WTC11 (cell line): ENCODE results near the gene CDKN1C. TPM values are rescaled to one million over a fixed set of nuclear protein-coding genes. Genes with fewer than 3 reads are reported as not detected.

Experiments
- ATAC-seq: fragments of 200-7000 bp; cut with Tn5 transposase; 2 replicates; pipeline ENCODE4 v1.10.0; 2021; ENCODE audit warnings: mild to moderate bottlenecking, moderate library complexity
- CTCF ChIA-PET: fragments of 300-600 bp; sonication (Branson Sonifier 250); formaldehyde crosslinking; loops from one replicate; lab custom pipeline; 2021; ENCODE audit warnings: antibody characterized with exemption; lab: Charles Lee
- POLR2A ChIA-PET: fragments of 350-600 bp; sonication (Branson Sonifier 250); formaldehyde crosslinking; loops from one replicate; lab custom pipeline; 2021; ENCODE audit warnings: antibody characterized with exemption; lab: Charles Lee
- DNase-seq: peaks from one replicate; pipeline ENCODE4 v3.0.0; 2021; ENCODE audit warnings: low spot score
- H3K27ac Mint-ChIP-seq: 2 replicates; pipeline ENCODE4 v1.8.0; 2021; ENCODE audit warnings: mixed read lengths
- H3K27me3 Mint-ChIP-seq: 2 replicates; pipeline ENCODE4 v1.8.0; 2021; ENCODE audit warnings: low read depth, mild to moderate bottlenecking, moderate library complexity, mixed read lengths
- H3K36me3 Mint-ChIP-seq: 2 replicates; pipeline ENCODE4 v1.8.0; 2021; ENCODE audit warnings: mixed read lengths
- H3K4me1 Mint-ChIP-seq: 2 replicates; pipeline ENCODE4 v1.8.0; 2022; ENCODE audit warnings: mixed read lengths
- H3K4me3 Mint-ChIP-seq: 2 replicates; pipeline ENCODE4 v1.8.0; 2021; ENCODE audit warnings: mild to moderate bottlenecking, moderate library complexity, mixed read lengths
- H3K9me3 Mint-ChIP-seq: 2 replicates; pipeline ENCODE4 v1.8.0; 2021; ENCODE audit warnings: mixed read lengths
- AFF4 ChIP-seq: sonication (generic); formaldehyde crosslinking; IDR thresholded peaks from 2 replicates; pipeline ENCODE4 v1.8.1; 2023; ENCODE audit warnings: mild to moderate bottlenecking, missing genetic modification reagents, borderline replicate concordance
- ATF1 ChIP-seq: sonication (generic); formaldehyde crosslinking; IDR thresholded peaks from 2 replicates; pipeline ENCODE4 v1.8.1; 2023; ENCODE audit warnings: mild to moderate bottlenecking, moderate library complexity, missing genetic modification reagents
- ATF6 ChIP-seq: sonication (generic); formaldehyde crosslinking; IDR thresholded peaks from 2 replicates; pipeline ENCODE4 v1.8.1; 2023; ENCODE audit warnings: mild to moderate bottlenecking, missing genetic modification reagents
- ESRRA ChIP-seq: sonication (generic); formaldehyde crosslinking; IDR thresholded peaks from 2 replicates; pipeline ENCODE4 v1.8.1; 2022; ENCODE audit warnings: mild to moderate bottlenecking, missing genetic modification reagents, borderline replicate concordance
- FOXJ3 ChIP-seq: sonication (generic); formaldehyde crosslinking; IDR thresholded peaks from 2 replicates; pipeline ENCODE4 v1.9.0; 2021; ENCODE audit warnings: missing genetic modification reagents, mild to moderate bottlenecking, borderline replicate concordance
- HMGA2 ChIP-seq: fragments of 250-450 bp; sonication (Bioruptor Pico); IDR thresholded peaks from 2 replicates; pipeline ENCODE4 v1.4.0; 2021; ENCODE audit warnings: mild to moderate bottlenecking, moderate library complexity
- MLX ChIP-seq: sonication (generic); formaldehyde crosslinking; IDR thresholded peaks from 2 replicates; pipeline ENCODE4 v1.8.1; 2023; ENCODE audit warnings: mild to moderate bottlenecking, missing genetic modification reagents, moderate library complexity
- NR2C2 ChIP-seq: sonication (generic); formaldehyde crosslinking; IDR thresholded peaks from 2 replicates; pipeline ENCODE4 v1.8.0; 2022; ENCODE audit warnings: mild to moderate bottlenecking, missing genetic modification reagents
- RELA ChIP-seq: sonication (generic); formaldehyde crosslinking; IDR thresholded peaks from 2 replicates; pipeline ENCODE4 v1.8.1; 2022; ENCODE audit warnings: missing genetic modification reagents, mild to moderate bottlenecking, borderline replicate concordance
- TEAD1 ChIP-seq: sonication (generic); formaldehyde crosslinking; IDR thresholded peaks from 2 replicates; pipeline ENCODE4 v1.8.0; 2022; ENCODE audit warnings: mild to moderate bottlenecking, missing genetic modification reagents
- ZNF263 ChIP-seq: sonication (generic); formaldehyde crosslinking; IDR thresholded peaks from 2 replicates; pipeline ENCODE4 v1.8.1; 2022; ENCODE audit warnings: low read depth, mild to moderate bottlenecking, moderate library complexity, missing genetic modification reagents
- ZNF532 ChIP-seq: fragments of 250-450 bp; sonication (Bioruptor Pico); IDR thresholded peaks from 2 replicates; pipeline ENCODE4 v1.9.0; 2021; ENCODE audit warnings: mild to moderate bottlenecking, borderline replicate concordance
- total RNA-seq: library from RNA; stranded (reverse); gene quantifications from 3 replicates; pipeline ENCODE4 v1.2.3, GENCODE V29; 2021

The CDKN1C gene
- total RNA-seq, 1 experiment from 2014 or later: 25.0 TPM

- peaks cover 48% of the 10 kb centered on the region for H3K27me3 Mint-ChIP-seq
- H3K36me3 Mint-ChIP-seq: no peaks in the 10 kb centered on the region
- TF ChIP-seq MLX (CRISPR knock-in tag) (no peak), ZNF532 (CRISPR knock-in tag) (no peak), AFF4 (CRISPR knock-in tag) (no peak), ATF1 (CRISPR knock-in tag) (no peak), NR2C2 (CRISPR knock-in tag) (no peak)
- no peak overlapping the region for H3K27ac Mint-ChIP-seq
- H3K4me3 Mint-ChIP-seq: no peak overlapping the region
- POLR2A ChIA-PET: no interaction called here
- H3K4me1 Mint-ChIP-seq: peaks cover 19% of the 10 kb centered on the region
- H3K9me3 Mint-ChIP-seq: no peaks in the 10 kb centered on the region
- peak; percentile 43 for ATAC-seq
- CTCF ChIA-PET: interaction anchor here (0.6 to 1.5 kb wide), 4 partner anchors 46 to 54 kb away, joined by 3 to 6 read pairs (median 3); no protein-coding TSS in a partner anchor
- DNase-seq: peak; percentile 63
These were observed 48.4 kb downstream of the CDKN1C start for GRCh38 chr11:2837096-2837601.

GRCh38 chr11:2836315-2837095 is 49.1 kb downstream of the CDKN1C start:
- DNase-seq (no peak), ATAC-seq (no peak)
- Mint-ChIP-seq H3K4me1 (peaks cover 19% of the 10 kb centered on the region), H3K27me3 (peaks cover 46% of the 10 kb centered on the region), H3K9me3 (no peaks in the 10 kb centered on the region), H3K27ac (peak overlapping the region; percentile 82), H3K36me3 (no peaks in the 10 kb centered on the region), H3K4me3 (no peak overlapping the region)
- ChIA-PET POLR2A (no interaction called here), CTCF (interaction anchor here (1.5 kb wide), 2 partner anchors 53 to 54 kb away, joined by 3 to 6 read pairs; no protein-coding TSS in a partner anchor)
- TF ChIP-seq NR2C2 (CRISPR knock-in tag): no peak
- TF ChIP-seq FOXJ3 (CRISPR knock-in tag): no peak
- TF ChIP-seq ATF6: no peak
- no peak for TF ChIP-seq RELA (CRISPR knock-in tag)
- no peak for TF ChIP-seq HMGA2
- no peak for TF ChIP-seq ZNF263 (CRISPR knock-in tag)
- TF ChIP-seq ESRRA: no peak
- TF ChIP-seq TEAD1 (CRISPR knock-in tag): no peak
